Gastroesophageal sphincter (tissue), 4 donors: Measurements from ENCODE around the gene HIVEP3. TPM values are rescaled to one million over a fixed set of nuclear protein-coding genes. Genes with fewer than 3 reads are reported as not detected.

Experiments used
- ATAC-seq: fragments of 150-250 bp; one replicate; pipeline ENCODE4 v1.9.1; 2016; ENCODE audit warnings: mild to moderate bottlenecking, moderate library complexity
- H3K27ac ChIP-seq, 4 donors: fragments of 200-600 bp; sonication (generic) in 3 of 4; 1 replicate in 3 of 4; 2 replicates in 1 of 4; pipeline ENCODE4 v1.5.1; 2016 to 2019
- H3K27me3 ChIP-seq: fragments of 200-600 bp; sonication (generic); one replicate; pipeline ENCODE4 v1.5.1; 2019
- H3K36me3 ChIP-seq, 2 donors: fragments of 200-600 bp; sonication (generic); one replicate each; pipeline ENCODE4 v1.5.1; 2019; ENCODE audit warnings: control low read depth in 1 of 2
- H3K4me1 ChIP-seq, 3 donors: fragments of 200-600 bp; sonication (generic); 1 replicate in 2 of 3; 2 replicates in 1 of 3; pipeline ENCODE4 v1.5.1; 2016 to 2019; ENCODE audit warnings: control low read depth in 2 of 3
- H3K4me3 ChIP-seq, 2 donors: fragments of 200-600 bp; sonication (generic); one replicate each; pipeline ENCODE4 v1.5.1; 2019; ENCODE audit warnings: mild to moderate bottlenecking in 1 of 2, moderate library complexity in 1 of 2
- H3K9me3 ChIP-seq, 3 donors: fragments of 200-600 bp; sonication (generic); one replicate each; pipeline ENCODE4 v1.5.1; 2017 to 2019; ENCODE audit warnings: control low read depth in 2 of 3
- EP300 ChIP-seq: sonication (generic); formaldehyde crosslinking; IDR thresholded peaks from one replicate; pipeline ENCODE4 v1.6.1; 2017; ENCODE audit warnings: antibody characterized with exemption, mild to moderate bottlenecking
- POLR2A ChIP-seq, 2 donors: fragments of 450-650 bp; IDR thresholded peaks; one replicate each; pipeline ENCODE4 v1.6.1; 2017; ENCODE audit warnings: antibody characterized with exemption in 2 of 2, mild to moderate bottlenecking in 2 of 2, moderate library complexity in 1 of 2
- POLR2AphosphoS5 ChIP-seq: sonication (generic); formaldehyde crosslinking; IDR thresholded peaks from one replicate; pipeline ENCODE4 v1.6.1; 2017; ENCODE audit warnings: antibody characterized with exemption
- WGBS, 2 donors: methylation state at CpG; one replicate each; pipeline ENCODE4 v1.1.5; 2018; ENCODE audit warnings: low coverage in 1 of 2; 5-methylcytosine and 5-hydroxymethylcytosine counted together
- total RNA-seq, 4 donors: library from RNA; depleted of rRNA; stranded (reverse); fragments of >200 nt; gene quantifications; one replicate each; pipeline ENCODE4 v1.1.0, GENCODE V29; 2016
- TF ChIP-seq, protein P1 (sequence below), 4 experiments: fragments of 200-600 bp in 2 of 4; fragments of 450-650 bp in 2 of 4; sonication (generic) in 1 of 4; IDR thresholded peaks; one replicate each; pipeline ENCODE4 v1.5.1; 2017 to 2019; ENCODE audit warnings: antibody characterized with exemption in 4 of 4, mild to moderate bottlenecking in 2 of 4, moderate library complexity in 2 of 4

Gene HIVEP3
- total RNA-seq, 4 donors from 2014 or later: 1.9 to 3.8 (median 2.8) TPM

DNA sequence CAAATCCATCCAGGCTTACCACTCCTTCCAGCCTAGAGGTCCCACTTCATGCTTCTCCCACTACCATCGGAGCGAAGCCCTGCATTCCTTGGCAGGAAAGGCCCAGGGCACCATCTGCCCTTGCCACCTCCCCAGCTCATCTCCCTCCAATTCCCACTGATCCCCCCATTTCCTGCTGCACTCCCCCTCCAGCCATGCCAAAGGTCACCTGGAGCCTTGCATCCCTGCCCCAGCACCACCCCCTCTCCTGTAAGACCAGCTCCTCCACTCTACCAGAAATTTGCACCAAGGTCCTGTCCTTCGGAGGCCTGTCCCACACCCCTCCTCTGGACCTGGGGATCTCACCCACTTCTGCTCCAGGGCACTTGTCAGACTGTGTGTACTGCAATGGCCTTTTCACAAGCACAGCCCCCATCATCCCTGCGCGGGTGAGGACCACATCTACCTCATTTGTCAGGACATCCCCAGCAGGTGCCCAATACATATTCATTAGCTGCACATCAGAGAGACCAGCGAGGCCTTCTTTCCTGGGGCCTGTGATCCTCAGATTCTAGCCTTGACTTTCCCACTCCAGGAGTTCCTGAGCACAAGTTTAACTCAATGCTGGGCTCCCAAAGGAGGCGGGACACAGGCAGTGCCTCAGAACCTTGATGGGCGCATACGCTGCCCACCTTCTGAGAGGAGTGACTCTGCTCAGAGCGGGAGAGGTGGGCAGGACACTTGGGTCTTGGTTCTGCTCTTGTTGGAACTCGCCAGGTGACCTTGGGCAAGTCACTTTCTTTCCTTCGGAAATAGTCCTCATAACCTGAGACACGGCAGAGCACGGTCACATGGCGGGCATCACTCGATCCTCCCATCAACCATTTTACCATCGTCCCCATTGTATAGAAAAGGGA lies 384.3 kb downstream of the HIVEP3 start:
- no peak for ATAC-seq
- 91 to 92% methylated on average over 4 to 10 of the region's 17 CpGs for WGBS, 2 donors

DNA sequence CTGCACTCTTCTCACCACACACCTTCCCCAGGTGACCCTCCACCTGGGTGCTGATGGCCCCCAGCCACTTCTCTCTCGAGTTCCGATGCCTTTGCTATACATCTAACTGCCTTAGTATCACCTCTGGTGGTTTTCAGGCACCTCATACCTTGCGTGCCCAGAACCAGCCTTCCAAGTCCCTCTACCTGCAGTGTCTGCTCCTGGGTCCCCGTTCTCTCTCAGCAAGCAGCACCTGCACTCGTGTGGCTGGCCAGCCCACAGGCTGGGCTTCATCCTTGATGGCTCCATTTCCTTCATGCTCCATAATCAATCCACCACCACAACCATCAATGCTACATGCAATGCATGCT lies 385.0 kb downstream of the HIVEP3 start:
- WGBS, 2 donors: 89 to 97% methylated on average over 4 to 5 of the region's 5 CpGs
- no peak for ATAC-seq
- no peak for TF ChIP-seq POLR2AphosphoS5
- TF ChIP-seq, protein P1, sequence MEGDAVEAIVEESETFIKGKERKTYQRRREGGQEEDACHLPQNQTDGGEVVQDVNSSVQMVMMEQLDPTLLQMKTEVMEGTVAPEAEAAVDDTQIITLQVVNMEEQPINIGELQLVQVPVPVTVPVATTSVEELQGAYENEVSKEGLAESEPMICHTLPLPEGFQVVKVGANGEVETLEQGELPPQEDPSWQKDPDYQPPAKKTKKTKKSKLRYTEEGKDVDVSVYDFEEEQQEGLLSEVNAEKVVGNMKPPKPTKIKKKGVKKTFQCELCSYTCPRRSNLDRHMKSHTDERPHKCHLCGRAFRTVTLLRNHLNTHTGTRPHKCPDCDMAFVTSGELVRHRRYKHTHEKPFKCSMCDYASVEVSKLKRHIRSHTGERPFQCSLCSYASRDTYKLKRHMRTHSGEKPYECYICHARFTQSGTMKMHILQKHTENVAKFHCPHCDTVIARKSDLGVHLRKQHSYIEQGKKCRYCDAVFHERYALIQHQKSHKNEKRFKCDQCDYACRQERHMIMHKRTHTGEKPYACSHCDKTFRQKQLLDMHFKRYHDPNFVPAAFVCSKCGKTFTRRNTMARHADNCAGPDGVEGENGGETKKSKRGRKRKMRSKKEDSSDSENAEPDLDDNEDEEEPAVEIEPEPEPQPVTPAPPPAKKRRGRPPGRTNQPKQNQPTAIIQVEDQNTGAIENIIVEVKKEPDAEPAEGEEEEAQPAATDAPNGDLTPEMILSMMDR (IDR thresholded peaks at IDR 0.05): no peak
- no peak for TF ChIP-seq POLR2A (IDR thresholded peaks at IDR 0.05)
- TF ChIP-seq EP300: no peak
- Histone ChIP-seq H3K27ac (no peak overlapping the region), H3K4me1 (peaks cover 0 to 30% (median 8%) of the 10 kb centered on the region in 3 donors), H3K4me3 (no peak overlapping the region), H3K36me3 (no peaks in the 10 kb centered on the region), H3K27me3 (no peaks in the 10 kb centered on the region), H3K9me3 (no peaks in the 10 kb centered on the region)

More for the DNA sequence above, 384.3 kb downstream of the HIVEP3 start:
- peaks cover 0 to 31% (median 8%) of the 10 kb centered on the region in 3 donors for H3K4me1 ChIP-seq
- no peaks in the 10 kb centered on the region for H3K36me3 ChIP-seq
- no peaks in the 10 kb centered on the region for H3K27me3 ChIP-seq
- H3K9me3 ChIP-seq: no peaks in the 10 kb centered on the region
- H3K4me3 ChIP-seq: no peak overlapping the region
- H3K27ac ChIP-seq: no peak overlapping the region
- TF ChIP-seq POLR2AphosphoS5: no peak
- no peak for TF ChIP-seq POLR2A (IDR thresholded peaks at IDR 0.05)
- TF ChIP-seq, protein P1 (IDR thresholded peaks at IDR 0.05): no peak
- no peak for TF ChIP-seq EP300

GRCh38 chr1:41533016-41533730 lies 385.5 kb downstream of the HIVEP3 start:
- TF ChIP-seq, protein P1 (IDR thresholded peaks at IDR 0.05): no peak
- TF ChIP-seq EP300 (no peak), POLR2A (IDR thresholded peaks at IDR 0.05) (no peak), POLR2AphosphoS5 (no peak)
- ATAC-seq: no peak
- no peaks in the 10 kb centered on the region for H3K9me3 ChIP-seq
- H3K27me3 ChIP-seq: no peaks in the 10 kb centered on the region
- H3K4me3 ChIP-seq: no peak overlapping the region
- H3K27ac ChIP-seq: no peak overlapping the region
- H3K4me1 ChIP-seq: peaks cover 0 to 25% (median 8%) of the 10 kb centered on the region in 3 donors
- no peaks in the 10 kb centered on the region for H3K36me3 ChIP-seq
- WGBS, 2 donors: 87 to 97% methylated on average over 4 to 11 of the region's 12 CpGs

DNA sequence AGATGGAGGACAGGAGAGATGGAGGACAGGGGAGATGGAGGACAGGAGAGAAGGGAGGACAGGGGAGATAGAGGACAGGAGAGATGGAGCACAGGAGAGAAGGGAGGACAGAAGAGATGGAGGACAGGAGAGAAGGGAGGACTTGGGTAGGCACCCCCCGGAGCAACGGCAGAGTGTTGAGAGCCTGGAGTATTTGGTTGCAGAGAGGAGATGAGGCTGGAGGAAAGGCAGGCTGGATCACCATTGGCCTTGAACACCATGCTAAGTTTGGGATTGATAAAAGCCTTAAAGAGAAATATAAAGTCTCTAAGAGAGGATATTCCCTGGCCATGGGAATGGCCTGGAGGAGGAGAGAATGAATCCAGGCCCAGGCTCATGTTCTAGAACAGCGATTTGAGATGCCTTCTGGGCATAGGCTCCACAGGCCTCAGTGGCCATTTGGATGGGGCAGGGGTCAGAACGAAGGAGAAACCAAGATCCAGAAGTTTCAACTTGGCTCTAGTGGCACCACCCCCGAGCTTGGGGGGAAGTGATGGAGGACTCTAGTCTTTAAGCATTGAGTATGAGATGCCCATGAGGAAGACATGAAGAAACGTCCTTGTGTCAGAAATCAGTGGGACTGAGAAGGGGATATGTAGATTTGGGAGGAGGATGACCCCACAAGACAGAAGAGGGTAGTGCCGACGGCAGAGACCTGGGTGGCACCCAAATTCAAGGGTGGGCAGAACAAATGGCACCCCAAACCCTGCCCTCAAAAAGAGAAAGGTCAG lies 386.3 kb downstream of the HIVEP3 start:
- H3K36me3 ChIP-seq: no peaks in the 10 kb centered on the region
- WGBS, 2 donors: 89 to 95% methylated on average over 3 to 4 of the region's 8 CpGs
- ATAC-seq: no peak
- TF ChIP-seq POLR2AphosphoS5: no peak
- TF ChIP-seq, protein P1 (IDR thresholded peaks at IDR 0.05): no peak
- TF ChIP-seq POLR2A (IDR thresholded peaks at IDR 0.05): no peak
- H3K27ac ChIP-seq: no peak overlapping the region
- H3K27me3 ChIP-seq: no peaks in the 10 kb centered on the region
- no peak overlapping the region for H3K4me3 ChIP-seq
- H3K4me1 ChIP-seq: peaks cover 0 to 17% (median 2%) of the 10 kb centered on the region in 3 donors
- H3K9me3 ChIP-seq: no peaks in the 10 kb centered on the region
